Cerebellar nuclear complex (tissue), 1 donor: Measurements from ENCODE around the gene ZNF766.
"Not testable (repeated sequence)": the region's sequence is repeated elsewhere in the genome, so short reads cannot be mapped to it uniquely, and the experiment has no call there.

ENCODE experiments used
- DNase-seq, 2 experiments: peaks; one replicate each; lab custom pipeline; 2025; lab: John Stamatoyannopoulos, UW

The ZNF766 gene

DNA sequence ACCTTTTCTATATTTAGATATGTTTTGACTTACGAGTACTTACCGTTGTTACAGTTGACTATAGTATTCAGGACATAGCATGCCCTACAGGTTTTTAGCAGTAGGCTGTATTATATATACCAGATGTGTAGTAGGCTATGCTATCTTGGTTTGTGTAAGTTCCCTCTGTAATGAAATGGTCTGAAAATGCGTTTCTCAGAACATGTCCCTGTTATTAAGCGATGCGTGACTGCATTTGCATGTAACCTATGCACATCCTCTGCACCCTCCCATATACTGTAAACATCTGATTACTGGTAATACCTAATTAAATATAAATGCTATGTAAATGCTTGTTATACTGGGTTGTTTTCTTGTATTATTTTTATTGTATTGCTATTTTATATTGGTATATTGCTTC lies 6.6 kb downstream of the ZNF766 start:
- DNase-seq: no peak

GRCh38 chr19:52277471-52277870 lies 8.1 kb downstream of the ZNF766 start:
- no peak for DNase-seq

DNA sequence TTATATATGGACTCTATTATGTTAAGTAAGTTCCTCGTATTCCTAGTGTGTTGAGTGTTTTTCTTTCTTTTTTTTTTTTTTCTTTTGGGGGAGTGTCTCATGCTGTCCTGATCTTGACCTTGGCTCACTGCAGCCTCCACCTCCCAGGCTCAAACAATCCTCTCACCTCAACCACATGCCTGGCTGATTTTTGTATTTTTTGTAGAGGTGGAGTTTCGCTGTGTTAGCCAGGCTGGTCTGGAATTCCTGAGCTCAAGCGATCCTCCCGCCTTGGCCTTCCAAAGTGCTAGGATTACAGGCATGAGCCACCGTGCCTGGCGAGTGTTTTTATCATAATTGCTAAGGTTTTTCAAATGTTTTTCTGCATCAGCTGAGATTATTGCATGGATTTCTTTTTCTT lies 16.9 kb downstream of the ZNF766 start:
- no peak for DNase-seq

DNA sequence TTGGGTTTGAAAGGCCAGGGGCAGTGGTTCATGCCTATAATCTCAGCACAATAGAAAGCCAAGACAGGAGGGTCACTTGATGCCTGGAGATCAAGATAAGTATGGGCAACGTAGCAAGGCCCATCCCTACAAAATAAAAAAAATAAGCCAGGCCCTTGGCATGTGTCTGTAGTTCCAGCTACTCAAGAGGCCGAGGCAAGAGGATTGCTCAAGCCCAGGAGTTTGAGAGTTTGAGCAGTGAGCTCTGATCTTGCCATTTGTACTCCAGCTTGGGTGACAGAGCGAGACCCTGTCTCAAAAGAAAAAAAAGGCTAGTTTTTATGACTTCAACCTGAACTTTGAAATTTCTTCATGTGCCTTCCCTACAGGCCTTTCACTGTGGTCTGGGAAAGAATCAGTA lies 22.4 kb downstream of the ZNF766 start:
- DNase-seq: no peak

GRCh38 chr19:52292946-52293345 lies 23.6 kb downstream of the ZNF766 start:
- DNase-seq: not testable (repeated sequence)

GRCh38 chr19:52296400-52296772 lies 27.0 kb downstream of the ZNF766 start:
- DNase-seq: no peak

- DNase-seq: peak in 1 of 2 experiments; percentile 39
Observed at GRCh38 chr19:52296773-52297600, 27.6 kb downstream of the ZNF766 start, which contains the start of gene ZNF480. Gene ZNF480 (plus strand): TSS chr19:52297169. CDS start chr19:52300413, 3,244 bp downstream.

DNA sequence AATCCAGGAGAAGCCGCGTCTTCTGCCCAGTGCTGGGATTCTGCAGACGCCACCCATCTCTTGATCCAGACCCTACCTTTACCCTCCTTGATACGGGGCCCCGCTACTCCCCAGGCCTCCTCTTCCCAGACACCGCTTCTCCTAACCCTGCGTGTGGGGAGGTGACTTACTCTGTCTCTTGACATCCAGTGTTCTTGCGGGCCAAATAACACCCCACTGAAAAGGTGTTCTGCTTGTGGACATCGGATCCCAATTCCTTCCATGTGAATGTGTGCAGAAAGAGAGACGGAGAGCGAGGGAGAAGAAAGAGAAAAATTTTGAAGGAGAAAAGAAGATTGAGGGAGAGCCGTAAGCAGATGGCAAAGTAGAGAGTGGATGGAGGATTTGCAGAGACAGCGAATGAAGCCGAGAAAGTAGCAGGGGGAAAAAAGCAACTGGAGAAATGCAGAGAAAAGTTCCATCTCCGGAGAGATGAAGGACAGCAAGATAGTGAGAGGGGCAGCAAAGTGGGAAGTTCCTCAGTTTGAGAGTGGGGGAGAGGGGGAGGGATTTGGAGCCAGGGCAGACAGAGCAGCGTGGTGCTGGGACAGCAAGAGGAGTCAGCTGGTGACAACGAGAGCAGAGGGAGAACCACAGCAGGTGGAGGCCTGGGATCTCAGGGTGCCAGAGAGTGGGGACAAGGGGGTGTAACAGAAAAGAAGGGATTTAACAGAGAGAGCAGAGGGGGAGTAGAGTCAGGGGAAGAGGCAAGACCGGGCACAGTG lies 28.4 kb downstream of the ZNF766 start:
- DNase-seq: no peak

DNA sequence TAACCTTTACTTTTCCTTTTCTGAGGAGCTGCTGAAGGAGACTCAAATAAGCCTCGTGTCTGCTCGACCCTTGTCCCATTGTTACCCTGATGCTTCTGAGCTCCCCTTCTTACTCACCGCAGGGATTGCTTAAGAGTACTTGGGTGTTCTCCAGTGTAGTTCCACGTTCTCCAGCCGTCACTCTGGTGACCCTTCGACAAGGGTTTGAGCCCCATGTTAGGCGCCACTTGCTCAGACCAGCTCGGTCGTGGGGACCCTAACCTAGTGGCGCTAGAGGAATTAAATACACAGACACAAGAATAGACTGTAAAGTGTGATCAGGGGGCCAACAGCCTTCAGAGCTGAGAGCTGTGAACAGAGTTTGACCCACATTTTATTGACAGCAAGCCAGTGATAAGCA lies 37.9 kb downstream of the ZNF766 start:
- DNase-seq: no peak

GRCh38 chr19:52322429-52322828 lies 53.0 kb downstream of the ZNF766 start:
- DNase-seq: no peak

DNA sequence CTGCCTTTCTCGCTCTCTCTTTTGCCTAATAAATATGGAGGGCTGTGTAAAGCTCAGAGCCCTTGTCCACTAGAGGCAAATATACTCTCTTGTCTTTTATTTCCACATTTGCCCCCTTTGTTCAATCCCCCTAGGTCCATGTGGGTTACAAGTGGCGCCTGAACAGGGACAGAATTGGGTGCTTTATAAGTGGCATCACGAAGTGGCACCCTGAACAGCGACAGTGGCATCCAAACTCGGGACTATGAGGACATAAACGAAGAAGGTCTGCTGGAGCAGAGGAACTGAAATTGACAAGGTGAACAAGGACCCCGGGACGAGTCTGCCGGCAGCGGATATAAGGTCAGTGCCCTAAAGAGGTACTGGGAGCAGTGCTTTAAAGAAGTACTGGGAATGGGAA lies 62.4 kb downstream of the ZNF766 start:
- DNase-seq: no peak

- DNase-seq: no peak
Observed at GRCh38 chr19:52335768-52336116, 66.4 kb downstream of the ZNF766 start.

GRCh38 chr19:52336117-52336790 lies 66.9 kb downstream of the ZNF766 start, which contains the start of gene ZNF610:
Gene ZNF610 (plus strand): TSS chr19:52336243. CDS start chr19:52349173, 12,930 bp downstream.
- peak in 1 of 2 experiments; percentile 71 for DNase-seq

GRCh38 chr19:52336791-52337381 lies 67.5 kb downstream of the ZNF766 start:
- no peak for DNase-seq

DNA sequence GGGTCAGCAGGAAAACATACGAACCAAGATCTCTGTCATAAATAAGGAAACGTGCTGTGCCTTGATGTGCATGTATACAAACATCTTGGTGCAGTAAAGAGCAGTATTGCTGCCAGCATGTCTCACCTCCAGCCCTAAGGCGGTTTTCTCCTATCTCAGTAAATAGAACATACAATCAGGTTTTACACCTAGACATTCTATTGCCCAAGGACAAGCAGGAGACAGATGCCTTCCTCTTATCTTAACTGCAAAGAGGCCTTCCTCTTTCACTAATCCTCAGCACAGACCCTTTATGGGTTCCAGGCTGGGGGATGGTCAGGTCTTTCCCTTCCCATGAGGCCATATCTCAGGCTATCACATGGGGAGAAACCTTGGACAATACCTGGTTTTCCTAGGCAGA lies 69.6 kb downstream of the ZNF766 start:
- not testable (repeated sequence) for DNase-seq

DNA sequence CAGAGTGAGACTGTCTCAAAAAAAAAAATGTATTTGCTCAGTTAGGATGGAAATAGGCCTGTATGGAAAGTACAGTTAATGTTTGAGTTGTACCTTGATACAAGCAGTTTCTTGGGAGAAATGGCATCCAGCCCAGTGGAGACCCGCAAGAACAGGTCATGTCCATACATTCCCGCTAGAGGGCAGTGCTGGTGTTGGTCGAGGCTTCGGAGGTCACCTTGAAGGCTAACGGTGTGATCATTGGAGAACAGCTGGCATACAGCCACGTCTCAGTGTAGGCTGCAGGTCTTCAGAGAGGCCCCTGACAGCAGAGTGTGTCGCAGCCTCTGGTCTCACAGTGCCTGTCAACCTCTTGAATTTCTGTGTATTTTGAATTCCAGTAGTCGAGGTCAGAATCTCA lies 74.2 kb downstream of the ZNF766 start:
- DNase-seq: no peak

DNA sequence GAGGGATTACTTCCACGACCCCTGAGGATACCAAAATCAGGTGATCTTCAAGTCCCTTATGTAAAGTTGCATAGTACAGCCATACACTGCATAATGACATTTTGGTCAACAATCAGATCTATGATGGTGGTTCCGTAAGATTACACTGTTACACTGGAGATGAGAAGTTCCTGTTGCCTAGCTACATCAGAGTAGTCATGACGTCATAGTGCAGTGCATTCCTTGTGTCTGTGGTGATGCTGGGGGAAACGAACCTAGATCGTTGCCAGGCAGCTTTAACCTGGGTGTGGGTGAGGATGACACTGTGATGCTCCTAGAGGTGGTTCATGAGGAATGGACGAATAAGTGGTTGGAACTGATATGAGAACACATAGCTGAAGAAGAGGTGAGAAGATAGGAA lies 75.8 kb downstream of the ZNF766 start:
- no peak for DNase-seq
